NCI-H524 (cell line): Measurements from ENCODE around the gene DAZL.

Experiments used
- DNase-seq, 2 experiments: peaks; one replicate each; lab custom pipeline; 2025; lab: John Stamatoyannopoulos, UW

The DAZL gene

GRCh38 chr3:16543242-16543864, 61.9 kb downstream of the DAZL start:
- no peak for DNase-seq

- no peak for DNase-seq
Observed at GRCh38 chr3:16538507-16538906, 66.7 kb downstream of the DAZL start.

- DNase-seq: no peak
Observed at GRCh38 chr3:16536996-16537395, 68.2 kb downstream of the DAZL start.
